HL-60/S4 (cell line): Measurements from ENCODE around the gene MYH14.

Experiments used
- in situ Hi-C: fragments of 300-500 bp; cut with MboI; formaldehyde crosslinking; loops from 2 replicates; pipeline ENCODE4 v1.14.3; 2022; ENCODE audit warnings: low sequenced_read_pairs

MYH14 gene

DNA sequence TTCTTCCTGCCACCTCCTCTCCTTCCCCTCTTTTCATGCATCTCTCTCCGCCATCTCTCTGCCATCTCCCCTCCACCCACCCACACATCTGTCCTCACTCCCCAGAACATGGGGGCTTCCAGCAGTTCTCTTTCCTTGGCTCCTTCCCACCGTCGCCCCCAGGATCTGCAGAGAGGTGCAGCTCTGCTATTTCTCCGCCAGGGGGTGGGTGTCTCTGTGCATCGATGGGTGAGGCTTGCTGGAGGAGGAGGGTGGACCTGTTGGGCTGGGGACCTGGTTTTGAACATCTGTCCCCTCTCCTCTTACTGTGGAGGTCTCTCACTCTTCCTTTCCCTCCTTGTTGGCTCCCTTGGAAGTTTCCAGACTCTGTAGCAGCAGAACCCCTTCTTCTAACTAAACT, 51.7 kb downstream of the MYH14 start:
- in situ Hi-C loops, result no loop called here

DNA sequence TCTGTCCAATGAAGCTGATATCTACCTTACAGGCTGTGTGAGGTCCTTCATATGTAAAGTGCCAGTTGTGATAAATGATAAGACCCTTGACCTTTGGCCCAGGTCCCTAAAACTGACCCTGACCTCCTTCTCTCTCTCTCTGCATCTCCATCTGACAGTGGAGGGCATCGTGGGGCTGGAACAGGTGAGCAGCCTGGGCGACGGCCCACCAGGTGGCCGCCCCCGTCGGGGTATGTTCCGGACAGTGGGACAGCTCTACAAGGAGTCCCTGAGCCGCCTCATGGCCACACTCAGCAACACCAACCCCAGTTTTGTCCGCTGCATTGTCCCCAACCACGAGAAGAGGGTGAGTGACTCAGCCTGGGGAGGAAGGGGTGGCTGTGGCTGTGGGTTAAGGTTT, 53.7 kb downstream of the MYH14 start:
- in situ Hi-C loops, result no loop called here

DNA sequence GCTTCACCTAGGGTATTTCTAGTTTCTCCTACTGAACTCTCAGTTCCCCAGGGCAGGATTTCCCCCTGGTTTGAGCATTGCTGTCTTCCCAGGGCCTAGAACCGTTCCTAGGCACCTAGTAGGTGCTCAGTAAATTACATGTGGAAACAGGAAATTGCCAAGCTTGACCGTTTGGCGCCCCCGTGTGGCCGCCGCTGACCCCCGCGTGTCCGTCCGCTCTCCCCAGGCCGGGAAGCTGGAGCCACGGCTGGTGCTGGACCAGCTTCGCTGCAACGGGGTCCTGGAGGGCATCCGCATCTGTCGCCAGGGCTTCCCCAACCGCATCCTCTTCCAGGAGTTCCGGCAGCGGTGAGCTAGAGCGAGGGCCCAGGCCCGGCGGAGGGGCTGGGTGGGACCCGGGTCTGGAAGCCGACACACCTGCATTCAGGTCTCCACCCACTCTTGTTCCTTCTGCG, 55.5 kb downstream of the MYH14 start:
- in situ Hi-C loops, result no loop called here

DNA sequence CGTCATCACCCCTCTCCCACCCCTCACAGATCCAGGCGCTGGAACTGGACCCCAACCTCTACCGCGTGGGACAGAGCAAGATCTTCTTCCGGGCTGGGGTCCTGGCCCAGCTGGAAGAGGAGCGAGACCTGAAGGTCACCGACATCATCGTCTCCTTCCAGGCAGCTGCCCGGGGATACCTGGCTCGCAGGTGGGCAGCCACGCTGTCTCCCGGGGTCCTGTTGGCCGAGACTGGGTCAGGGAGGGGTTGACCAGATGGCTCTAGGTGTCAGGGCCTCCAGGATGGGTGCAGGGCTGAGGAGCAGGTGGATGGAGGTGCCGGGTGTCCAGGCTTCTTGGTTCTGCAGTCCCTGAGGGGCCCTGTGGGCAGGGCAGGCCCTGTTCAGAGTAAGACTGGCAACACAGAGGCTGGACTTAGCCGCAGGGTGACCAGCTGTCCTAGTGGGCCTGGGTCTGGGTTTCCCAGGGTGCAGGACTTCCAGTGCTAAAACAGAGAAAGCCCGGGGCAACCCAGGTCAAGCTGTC, 58.1 kb downstream of the MYH14 start:
- in situ Hi-C loops, result no loop called here

DNA sequence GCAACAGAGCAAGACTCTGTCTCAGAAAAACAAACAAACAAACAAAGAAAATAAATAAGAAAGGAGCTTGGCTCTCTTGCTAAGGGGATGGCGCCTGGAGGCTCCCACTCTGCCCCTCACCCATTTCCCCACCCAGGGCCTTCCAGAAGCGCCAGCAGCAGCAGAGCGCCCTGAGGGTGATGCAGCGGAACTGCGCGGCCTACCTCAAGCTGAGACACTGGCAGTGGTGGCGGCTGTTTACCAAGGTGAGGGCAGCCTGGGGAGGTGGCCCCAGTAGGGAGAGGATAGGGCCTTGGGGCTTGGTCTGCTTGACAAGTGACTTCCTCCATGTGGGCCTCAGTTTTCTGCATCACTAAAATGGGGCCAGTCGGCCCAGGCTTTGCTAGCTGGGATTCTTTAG, 59.8 kb downstream of the MYH14 start:
- in situ Hi-C loops, result no loop called here

DNA sequence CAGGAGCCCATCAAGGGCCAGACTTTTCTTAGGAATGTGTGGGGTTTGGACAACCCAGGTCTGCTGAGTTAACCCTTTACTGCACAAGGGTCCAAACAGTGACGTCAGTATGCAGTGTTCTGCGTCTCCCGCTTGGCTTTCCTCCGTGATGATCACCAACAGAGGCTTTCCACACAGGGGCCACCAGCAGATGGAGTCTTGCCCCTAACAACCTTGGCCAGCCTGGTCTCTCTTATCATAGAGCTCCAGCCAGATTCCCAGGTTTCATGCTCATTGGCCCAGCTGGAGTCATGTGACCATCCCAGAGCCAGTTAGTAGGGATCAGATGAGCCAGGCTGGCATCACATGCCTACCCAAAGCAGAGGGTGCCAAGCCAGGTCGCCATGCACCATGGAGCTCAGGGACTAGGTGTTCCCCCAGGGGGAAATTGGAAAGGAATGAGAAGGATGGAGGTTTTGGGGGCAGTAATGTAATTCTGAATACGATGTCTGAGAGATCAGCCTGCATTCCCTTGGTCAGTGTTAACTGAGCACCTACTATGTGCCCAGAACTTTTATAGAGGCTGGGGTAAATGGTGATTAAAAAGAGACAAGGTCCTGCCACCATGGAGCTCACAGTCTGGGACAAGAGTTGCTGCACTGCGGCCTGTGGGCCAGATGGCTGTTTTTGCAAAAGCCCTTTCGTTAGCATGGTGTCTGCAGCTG, 61.2 kb downstream of the MYH14 start:
- in situ Hi-C loops, result no loop called here

DNA sequence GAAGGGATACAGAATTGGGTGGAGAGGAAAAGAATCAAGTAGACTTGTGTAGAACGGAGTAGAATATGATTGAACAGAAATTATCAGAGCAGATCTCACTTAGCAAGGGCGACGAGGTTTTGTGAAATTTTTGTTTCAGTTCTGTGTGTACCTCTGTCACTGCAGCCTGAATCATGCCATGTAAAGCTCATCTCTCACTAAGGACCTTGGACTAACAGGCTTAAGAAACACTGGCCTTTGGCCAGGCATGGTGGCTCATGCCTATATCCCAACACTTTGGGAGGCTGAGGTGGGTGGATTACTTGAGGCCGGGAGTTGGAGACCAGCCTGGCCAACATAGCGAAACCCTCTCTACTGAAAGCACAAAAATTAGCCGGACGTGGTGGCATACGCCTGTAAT, 62.6 kb downstream of the MYH14 start:
- in situ Hi-C loops, result no loop called here

DNA sequence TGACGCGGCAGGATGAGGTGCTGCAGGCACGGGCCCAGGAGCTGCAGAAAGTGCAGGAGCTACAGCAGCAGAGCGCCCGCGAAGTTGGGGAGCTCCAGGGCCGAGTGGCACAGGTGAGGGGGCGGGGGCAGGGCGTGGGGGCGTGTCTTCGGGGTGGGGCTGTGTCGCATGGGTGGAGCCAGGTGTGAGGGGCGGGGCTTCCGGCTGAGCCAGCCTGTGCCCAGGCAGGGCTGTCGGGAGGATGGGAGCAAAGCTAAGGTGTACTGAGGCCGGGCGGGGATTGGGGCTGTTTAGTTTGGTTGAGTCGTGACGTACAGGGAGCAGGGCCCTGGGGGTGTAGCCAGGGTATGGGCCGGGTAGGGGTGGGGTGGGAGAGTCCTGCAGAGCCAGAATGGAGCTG, 63.5 kb downstream of the MYH14 start:
- in situ Hi-C loops, result no loop called here

DNA sequence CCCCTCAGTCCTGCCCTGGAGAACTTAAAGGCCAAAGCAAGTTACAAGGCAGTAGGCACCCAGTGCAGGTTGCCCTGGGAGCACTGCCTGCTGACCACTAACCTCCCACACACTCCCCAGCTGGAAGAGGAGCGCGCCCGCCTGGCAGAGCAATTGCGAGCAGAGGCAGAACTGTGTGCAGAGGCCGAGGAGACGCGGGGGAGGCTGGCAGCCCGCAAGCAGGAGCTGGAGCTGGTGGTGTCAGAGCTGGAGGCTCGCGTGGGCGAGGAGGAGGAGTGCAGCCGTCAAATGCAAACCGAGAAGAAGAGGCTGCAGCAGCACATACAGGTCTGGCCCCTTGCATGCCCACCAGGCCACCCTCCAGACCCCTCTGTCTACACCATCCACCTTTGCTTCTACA, 64.6 kb downstream of the MYH14 start:
- in situ Hi-C loops, result no loop called here

DNA sequence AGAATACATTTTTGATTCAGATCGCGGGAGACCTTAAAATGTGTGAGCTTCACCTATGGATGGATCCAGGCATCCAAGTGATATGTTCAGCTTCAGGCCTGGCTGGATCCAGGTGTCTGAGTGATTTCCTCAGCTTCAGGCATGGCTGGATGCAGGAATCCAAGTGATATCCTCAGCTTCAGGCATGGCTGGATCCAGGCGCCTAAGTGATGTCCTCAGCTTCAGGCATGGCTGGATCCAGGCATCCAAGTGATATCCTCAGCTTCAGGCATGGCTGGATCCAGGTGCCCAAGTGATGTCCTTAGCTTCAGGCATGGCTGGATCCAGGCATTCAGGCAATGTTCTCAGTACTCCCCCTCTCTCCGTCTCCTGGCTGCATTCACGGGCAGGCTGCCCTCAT, 65.1 kb downstream of the MYH14 start:
- in situ Hi-C loops, result no loop called here

DNA sequence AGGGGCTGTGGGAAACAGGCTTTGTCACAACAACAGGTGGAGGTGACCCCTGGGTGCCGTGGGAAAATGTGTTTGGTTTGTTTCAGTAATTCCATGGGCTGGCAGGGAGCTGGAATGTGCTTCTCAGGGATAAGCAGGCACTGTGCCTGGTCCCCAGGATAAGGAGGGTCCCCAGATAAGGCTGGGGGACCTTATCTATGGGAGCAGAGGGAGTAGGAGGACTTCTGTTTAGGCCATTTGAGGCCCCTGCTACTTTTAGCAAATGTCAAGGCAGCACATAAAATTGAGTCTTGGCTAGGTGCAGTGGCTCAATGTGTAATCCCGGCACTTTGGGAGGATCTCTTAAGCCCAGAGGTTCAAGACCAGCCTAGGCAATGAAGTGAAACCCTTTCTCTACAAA, 66.2 kb downstream of the MYH14 start:
- in situ Hi-C loops, result no loop called here

DNA sequence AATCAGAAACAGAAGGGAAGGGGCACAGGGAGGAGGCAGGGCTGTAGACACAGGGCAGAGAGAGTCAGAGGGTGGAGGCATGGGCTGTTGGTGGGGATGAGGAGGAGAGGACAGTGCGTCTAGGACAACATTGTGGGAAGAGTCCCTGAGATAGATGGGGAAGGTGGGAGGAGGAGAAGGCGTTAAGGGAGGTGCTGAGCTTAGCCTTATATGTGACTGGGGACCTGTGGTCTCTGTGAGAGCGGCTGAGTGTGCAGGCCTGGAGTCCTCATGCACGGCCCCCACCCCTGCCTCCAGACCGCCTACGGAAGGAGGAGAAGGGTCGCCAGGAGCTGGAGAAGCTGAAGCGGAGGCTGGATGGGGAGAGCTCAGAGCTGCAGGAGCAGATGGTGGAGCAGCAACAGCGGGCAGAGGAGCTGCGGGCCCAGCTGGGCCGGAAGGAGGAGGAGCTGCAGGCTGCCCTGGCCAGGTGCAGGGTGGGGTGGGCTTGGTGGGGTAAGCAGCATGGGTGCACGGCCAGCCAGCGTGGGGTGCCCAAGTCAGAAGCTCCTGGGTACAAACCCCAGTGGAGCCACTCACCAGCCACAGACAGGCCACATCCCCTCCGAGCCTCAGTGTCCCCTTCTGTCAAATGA, 69.0 kb downstream of the MYH14 start:
- in situ Hi-C loops, result no loop called here

DNA sequence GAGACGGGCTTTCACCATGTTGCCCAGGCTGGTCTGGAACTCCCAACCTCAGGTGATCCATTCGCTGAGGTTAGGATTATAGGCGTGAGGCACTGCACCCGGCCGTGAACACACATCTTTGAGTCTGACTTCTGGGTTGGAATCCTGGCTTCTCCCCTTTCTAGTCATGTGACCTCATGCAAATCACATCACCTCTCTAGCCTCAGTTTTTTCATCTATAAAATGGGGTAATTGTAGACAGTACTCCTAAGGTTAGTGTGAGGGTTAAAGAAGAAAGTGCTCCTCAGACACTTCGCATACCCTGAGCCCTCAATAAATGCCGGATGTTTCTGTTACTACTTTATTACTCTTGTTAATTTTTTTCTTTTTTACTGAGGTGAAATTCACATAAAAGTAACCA, 70.4 kb downstream of the MYH14 start:
- in situ Hi-C loops, result no loop called here

DNA sequence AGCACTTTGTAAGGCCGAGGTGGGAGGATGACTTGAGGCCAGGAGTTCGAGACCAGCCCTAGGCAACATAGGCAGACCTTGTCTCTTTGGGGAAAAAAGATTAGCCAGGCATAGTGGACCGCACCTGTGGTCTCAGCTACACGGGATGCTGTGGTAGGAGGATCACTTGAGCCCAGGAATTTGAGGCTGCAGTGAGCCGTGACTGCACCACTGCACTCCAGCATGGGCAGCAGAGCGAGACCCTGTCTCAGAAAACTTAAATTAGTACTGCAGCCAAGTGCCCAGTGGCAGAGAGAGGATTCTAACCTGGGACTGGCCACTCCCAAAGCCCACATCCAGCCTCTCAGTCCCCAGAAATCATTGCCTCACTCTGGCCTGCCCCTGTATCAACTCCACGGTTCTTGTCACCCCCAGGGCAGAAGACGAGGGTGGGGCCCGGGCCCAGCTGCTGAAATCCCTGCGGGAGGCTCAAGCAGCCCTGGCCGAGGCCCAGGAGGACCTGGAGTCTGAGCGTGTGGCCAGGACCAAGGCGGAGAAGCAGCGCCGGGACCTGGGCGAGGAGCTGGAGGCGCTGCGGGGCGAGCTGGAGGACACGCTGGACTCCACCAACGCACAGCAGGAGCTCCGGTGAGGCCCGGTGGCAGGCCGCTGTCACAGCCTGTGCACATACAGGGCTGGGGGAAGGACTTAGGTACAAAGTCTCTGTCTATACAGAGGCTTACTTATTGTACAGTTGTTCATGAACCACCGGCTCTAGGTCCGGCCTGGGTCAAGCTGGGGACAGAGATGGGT, 72.4 kb downstream of the MYH14 start:
- in situ Hi-C loops, result no loop called here

DNA sequence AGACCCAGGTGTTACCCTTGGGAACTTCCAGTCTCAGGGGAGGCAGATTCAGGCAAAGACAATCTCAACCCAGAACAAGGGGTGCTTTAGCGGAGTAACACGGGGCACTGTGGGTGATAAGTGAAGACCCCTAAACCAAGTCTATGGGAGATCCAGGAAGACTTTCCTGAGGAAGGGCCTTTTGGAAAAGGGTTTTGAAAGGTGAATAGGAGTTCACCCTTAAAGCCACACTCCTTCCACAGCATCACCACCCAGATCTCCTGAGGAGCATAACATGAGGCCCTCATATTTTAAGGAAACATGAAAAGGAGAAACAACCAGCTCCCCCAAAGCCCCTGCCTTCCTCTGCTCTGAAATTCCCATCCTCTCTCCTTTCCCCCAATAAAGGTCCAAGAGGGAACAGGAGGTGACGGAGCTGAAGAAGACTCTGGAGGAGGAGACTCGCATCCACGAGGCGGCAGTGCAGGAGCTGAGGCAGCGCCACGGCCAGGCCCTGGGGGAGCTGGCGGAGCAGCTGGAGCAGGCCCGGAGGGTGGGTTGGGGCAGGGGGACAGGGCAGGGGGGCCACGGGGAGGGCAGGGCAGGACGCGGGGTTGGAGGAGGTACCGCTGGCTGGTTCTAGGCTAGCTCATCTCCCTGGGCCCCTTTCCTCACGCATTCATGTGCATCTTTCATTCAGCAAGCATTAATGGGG, 73.1 kb downstream of the MYH14 start:
- in situ Hi-C loops, result no loop called here

DNA sequence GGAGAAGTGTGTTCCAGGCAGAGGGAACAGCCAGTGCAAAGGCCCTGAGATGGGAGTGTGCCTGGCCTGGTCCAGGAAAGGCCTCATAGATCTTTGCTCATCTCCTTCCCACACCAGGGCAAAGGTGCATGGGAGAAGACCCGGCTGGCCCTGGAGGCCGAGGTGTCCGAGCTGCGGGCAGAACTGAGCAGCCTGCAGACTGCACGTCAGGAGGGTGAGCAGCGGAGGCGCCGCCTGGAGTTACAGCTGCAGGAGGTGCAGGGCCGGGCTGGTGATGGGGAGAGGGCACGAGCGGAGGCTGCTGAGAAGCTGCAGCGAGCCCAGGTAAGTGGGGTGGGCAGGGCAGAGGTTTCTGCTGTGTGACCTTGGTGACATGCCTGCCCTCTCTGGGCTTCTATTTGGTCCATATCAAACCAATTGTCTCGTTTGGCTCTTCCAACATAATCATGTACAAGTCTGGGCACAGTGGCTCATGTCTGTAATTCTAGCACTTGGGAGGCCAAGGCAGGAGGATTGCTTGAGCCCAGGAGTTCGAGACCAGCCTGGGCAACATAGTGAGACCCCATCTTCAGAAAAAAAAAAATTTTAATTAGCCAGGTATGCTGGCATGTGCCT, 74.7 kb downstream of the MYH14 start:
- in situ Hi-C loops, result no loop called here

DNA sequence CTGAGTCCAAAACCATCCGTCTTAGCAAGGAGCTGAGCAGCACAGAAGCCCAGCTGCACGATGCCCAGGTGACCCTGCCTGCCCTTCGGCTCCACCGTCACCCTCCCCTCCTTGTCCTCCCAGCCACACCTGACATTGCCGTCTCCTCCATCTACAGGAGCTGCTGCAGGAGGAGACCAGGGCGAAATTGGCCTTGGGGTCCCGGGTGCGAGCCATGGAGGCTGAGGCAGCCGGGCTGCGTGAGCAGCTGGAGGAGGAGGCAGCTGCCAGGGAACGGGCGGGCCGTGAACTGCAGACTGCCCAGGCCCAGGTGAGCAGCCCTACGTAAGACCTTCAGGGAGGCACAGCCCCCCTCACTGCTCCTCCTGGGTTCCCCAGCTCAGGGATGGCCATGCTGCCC, 76.7 kb downstream of the MYH14 start:
- in situ Hi-C loops, result no loop called here

DNA sequence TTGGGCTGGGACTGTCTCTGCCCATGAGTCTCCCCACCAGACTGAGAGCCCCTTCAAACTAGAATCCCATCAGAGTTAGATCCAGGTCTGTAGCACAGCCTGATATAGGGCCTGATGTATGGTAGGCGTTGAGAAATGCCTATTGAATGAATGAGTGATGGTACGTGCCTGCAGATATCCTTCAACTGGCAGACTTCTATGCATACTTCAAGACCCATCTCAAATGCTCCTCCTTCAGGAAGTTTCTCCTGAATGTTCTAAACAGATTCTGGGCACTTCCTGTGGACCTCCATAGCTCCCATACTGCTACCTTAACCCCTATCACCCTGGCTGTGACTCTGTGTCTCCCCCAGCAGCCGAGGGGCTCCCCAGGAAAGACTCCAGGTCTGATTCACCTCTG, 77.6 kb downstream of the MYH14 start:
- in situ Hi-C loops, result no loop called here

DNA sequence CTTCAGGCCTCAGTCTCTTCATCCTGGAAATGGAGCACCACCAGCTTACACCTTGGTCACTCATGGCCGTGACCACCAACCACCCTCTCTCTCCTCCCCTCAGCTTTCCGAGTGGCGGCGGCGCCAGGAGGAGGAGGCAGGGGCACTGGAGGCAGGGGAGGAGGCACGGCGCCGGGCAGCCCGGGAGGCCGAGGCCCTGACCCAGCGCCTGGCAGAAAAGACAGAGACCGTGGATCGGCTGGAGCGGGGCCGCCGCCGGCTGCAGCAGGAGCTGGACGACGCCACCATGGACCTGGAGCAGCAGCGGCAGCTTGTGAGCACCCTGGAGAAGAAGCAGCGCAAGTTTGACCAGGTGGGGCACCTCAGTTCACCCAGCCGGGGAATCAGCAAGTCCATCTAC, 78.1 kb downstream of the MYH14 start:
- in situ Hi-C loops, result no loop called here

DNA sequence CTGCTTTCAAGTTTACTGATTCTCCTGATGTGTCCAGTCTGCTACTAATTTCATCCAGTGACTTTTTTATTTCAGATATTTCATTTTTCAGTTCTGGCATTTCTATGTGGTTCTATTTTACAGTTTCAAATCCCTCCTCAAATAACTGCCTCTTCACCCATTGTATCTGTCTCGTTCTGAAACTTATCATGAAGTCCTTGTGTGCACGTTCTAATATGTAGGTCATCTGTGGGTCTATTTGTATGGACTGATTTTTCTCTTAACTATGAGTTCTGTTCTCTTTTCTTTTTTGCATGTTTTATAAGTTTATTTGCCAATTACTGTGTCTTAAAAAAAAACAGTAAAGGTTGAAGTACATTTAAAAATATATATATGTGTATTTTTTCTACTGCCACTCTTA, 82.4 kb downstream of the MYH14 start:
- in situ Hi-C loops, result no loop called here

DNA sequence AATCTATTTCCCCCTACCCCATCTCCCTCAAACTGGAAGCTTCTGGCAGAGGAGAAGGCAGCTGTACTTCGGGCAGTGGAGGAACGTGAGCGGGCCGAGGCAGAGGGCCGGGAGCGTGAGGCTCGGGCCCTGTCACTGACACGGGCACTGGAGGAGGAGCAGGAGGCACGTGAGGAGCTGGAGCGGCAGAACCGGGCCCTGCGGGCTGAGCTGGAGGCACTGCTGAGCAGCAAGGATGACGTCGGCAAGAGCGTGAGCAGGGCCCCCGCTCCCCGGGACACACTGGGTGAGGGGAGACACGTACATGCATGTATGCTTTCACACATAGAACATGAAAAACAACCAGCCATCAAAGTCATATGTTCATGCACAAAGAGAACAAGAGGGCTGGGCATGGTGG, 83.0 kb downstream of the MYH14 start:
- in situ Hi-C loops, result no loop called here
